Endothelial cell of hepatic sinusoid (primary cell): ENCODE results near the gene MASP1.
"Not testable (repeated sequence)": the region's sequence is repeated elsewhere in the genome, so short reads cannot be mapped to it uniquely, and the experiment has no call there.

ENCODE experiments used
- in situ Hi-C: cut with HindIII; loops from 2 replicates; pipeline ENCODE4 v1.10.0; 2017; ENCODE audit warnings: low sequenced_read_pairs

Gene MASP1

DNA sequence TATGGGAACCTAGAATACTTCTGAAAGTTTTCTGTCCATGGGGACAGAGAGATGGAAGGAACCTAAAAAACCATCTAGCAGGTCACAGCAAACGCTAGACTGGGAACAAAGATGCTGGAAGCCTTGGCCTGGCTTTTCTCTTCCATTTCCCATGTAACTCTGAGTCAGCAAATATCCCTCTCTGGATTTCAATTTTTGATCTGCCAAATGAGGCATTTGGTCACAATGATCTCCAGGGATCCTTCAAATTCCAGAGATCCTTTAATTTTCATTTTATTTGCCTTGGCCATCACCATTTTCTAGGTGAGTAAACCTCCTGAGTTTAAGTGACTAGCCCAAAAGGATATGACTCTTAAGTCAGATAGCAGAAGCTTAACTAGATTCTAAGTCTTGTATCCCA is 54.6 kb downstream of the MASP1 start:
- in situ Hi-C loops, result no loop called here

DNA sequence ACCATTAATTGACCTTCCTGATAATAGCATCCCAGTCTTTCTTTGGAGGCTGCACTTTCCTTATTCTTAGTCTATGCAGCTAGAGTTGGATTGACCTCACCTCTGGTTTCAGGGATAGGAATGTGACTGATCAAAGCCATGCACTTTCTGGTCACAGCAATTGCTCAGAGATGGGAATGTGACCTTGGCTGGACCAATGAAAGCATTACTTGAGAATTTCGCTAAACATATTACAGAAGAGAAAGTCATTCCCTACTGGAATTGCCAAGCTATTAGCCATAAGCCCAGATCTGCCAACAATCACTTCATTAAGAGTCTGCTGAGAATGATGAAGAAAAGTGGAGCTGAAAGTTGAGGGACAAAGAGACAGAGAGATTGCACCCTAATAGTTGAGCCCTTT is 61.5 kb downstream of the MASP1 start:
- in situ Hi-C loops, result loop anchor here (5.0 kb wide), 2 partner anchors 82 to 447 kb away; no protein-coding TSS in a partner anchor

DNA sequence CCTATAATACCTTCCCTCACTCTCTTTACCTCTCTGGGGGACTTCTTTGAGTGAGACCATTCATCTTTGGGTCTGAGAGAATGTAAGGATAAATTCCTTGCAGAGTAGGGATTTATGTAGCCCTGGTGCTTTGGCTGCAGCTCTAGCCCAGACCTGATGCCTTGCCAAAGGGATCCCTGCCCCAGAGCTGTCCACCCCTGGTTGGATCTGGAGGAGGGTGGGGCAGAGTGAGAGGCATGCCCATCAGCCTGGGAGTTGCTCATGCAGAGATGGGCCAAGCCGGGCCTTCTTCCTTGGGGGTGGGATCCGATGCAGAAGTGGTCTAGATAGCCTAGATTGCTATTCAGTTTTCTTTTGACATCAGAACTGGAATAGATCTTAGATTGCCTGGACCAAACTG is 62.8 kb downstream of the MASP1 start:
- in situ Hi-C loops, result no loop called here

GRCh38 chr3:187227658-187228258 is 63.8 kb downstream of the MASP1 start:
- in situ Hi-C loops, result no loop called here

DNA sequence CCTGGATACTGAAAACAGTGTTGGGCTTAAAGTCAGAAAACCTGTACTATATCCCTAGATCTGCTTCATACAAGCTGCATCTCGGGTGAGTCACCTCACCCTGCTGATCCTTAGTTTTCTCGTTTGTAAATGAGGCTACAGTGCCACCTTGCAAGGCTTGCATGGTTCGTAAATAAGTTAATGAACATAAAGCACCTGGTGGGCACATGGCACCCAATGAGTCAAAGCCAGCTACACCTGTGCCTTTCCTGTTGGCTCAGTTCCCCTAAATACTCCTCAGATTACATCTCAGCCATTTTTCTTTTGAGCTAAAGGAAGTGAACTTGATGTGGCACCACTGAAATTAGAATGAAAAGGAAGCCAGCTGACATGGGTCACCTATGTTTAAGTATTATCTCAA is 67.7 kb downstream of the MASP1 start:
- in situ Hi-C loops, result no loop called here

- in situ Hi-C loops, result no loop called here
Measured at GRCh38 chr3:187222801-187223200, 68.7 kb downstream of the MASP1 start.

GRCh38 chr3:187215460-187215859 is 76.1 kb downstream of the MASP1 start:
- in situ Hi-C loops, result no loop called here

DNA sequence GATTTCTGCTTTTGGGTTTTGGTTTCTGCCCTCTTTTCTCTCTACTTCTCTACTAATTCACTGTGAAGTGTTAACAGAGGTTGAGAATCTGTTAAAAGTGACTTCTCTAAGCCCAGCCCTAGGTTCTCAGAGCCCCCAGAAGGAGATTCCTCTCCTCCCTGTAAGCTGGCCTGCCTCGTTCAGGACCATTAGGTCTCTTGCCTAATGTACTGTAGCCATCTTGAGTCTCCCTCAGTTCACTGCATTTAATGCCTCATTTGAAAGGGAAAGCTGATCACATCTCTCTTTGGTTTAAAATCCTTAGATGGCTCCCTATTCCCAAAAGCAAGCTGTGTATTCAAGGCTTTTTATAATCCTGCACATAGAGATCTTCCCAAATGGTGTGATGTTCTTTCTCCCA is 77.9 kb downstream of the MASP1 start:
- in situ Hi-C loops, result no loop called here

DNA sequence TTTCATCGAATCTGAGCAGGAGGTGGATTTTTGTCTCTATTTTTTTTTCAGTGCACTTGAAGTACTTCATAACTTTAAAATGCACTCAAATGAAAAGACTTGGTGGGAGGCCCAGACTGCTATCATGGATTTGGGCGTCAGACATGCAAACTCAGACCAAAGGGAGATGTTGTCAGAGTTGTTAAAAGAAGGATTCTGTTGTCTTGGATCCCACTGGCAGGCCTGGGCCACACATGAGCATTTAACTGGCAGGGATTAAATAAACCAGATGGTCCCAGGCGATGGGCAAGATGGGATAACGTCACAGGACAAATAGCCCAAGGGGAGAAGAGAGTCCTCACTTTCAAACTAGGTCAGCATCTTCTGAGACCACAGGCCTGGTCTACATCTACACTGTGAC is 78.8 kb downstream of the MASP1 start:
- in situ Hi-C loops, result no loop called here

GRCh38 chr3:187212196-187212545 is 79.4 kb downstream of the MASP1 start:
- in situ Hi-C loops, result no loop called here

- in situ Hi-C loops, result no loop called here
Measured at GRCh38 chr3:187211532-187212195, 79.9 kb downstream of the MASP1 start.

- in situ Hi-C loops, result no loop called here
Measured at GRCh38 chr3:187210545-187211327, 80.8 kb downstream of the MASP1 start.

GRCh38 chr3:187210091-187210490 is 81.4 kb downstream of the MASP1 start:
- in situ Hi-C loops, result no loop called here

DNA sequence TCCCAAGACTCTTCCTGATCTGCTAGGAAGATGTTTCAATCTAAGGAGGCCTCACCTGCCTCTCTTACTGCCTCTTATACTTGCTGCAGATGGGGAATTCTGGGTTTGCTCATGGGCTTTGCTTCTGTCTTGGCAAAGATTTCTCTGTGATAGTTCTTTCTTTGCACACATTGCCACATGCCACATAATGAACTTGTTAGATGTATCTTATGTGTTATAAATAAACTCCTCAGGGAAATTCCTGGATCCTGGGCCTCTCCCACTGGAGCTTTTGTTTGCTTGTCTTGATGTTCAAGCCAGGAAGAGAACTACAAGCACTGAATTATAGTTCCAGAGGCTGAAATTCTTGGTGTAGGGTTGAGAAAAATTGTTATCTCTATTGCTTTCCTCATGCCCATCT is 82.0 kb downstream of the MASP1 start:
- in situ Hi-C loops, result no loop called here

DNA sequence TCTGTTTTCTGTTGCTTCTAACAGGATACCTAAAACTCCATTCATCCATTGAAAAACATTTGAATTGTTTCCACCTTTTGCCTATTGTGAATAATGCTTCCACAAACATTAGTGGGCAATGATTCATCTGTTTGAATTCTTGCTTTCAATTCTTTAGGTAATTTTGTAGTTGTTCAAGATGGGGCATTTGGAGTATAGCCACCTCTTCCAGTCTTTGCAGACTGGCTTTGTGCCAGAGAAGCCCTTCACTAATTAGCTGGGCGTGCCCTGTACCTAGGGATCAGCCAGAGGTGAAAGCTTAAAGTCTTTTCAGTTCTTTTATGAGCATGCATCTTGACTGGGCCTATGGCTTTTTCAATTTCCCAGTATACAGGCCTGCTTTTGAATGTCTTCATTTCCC is 83.4 kb downstream of the MASP1 start:
- in situ Hi-C loops, result no loop called here

DNA sequence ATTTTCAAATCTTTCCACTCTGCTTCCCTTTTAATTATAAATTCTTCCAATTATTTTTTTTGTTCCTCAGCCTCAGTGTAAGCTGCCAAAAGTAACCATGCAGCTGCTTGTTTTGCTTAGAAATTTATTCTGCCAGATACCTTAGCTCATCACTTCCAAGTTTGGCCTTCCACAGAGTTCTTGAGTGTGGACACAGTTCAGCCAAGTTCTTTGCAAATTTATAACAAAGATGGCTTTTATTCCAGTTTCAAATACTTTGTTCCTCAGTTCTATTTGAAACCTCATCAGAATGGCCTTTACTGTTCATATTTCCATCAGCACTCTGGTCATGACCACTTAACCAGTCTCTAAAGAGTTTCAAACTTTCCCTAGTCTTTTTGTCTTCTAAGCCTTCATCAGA is 83.9 kb downstream of the MASP1 start:
- in situ Hi-C loops, result no loop called here

- in situ Hi-C loops, result no loop called here
Measured at GRCh38 chr3:187207062-187207461, 84.5 kb downstream of the MASP1 start.

- in situ Hi-C loops, result no loop called here
Measured at GRCh38 chr3:187205683-187206082, 85.9 kb downstream of the MASP1 start.

DNA sequence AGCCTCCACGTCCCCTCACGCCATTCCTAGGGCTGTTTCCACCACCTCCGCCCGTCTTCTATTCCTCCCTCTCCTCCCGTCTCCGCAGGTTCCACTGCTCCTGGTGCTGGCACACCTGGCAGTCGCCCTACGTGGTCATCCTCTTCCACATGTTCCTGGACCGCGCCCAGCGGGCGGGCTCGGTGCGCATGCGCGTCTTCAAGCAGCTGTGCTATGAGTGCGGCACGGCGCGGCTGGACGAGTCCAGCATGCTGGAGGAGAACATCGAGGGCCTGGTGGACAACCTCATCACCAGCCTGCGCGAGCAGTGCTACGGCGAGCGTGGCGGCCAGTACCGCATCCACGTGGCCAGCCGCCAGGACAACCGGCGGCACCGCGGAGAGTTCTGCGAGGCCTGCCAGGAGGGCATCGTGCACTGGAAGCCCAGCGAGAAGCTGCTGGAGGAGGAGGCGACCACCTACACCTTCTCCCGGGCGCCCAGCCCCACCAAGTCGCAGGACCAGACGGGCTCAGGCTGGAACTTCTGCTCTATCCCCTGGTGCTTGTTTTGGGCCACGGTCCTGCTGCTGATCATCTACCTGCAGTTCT is 92.0 kb downstream of the MASP1 start:
- in situ Hi-C loops, result not testable (repeated sequence)

GRCh38 chr3:187198490-187198889 is 93.0 kb downstream of the MASP1 start:
- in situ Hi-C loops, result no loop called here

DNA sequence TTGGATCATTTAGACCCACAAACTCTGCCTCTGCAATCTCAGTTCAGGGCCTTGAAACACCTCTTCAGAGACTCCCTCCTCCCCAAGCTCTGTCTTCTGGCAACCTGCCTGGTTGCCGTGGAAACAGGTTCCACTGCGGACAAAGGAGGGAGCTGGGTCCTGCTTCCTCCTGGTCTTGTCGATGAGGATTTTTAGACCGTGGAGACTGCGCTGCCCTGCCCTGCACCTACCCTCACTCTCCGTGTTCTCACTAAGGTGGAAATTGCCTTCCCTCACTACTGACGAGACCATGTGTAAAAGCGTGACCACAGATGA is 94.2 kb downstream of the MASP1 start, which contains the start of gene RTP1:
RTP1 (plus strand) TSS at position 152 of the 315 bp plus-strand sequence; CDS start at position 182, 30 bp downstream.
- in situ Hi-C loops, result no loop called here
